HepG2 (cell line): ENCODE data around the gene RBMS2. TPM values are rescaled to one million over a fixed set of nuclear protein-coding genes. Genes with fewer than 3 reads are reported as not detected.

Source experiments
- ATAC-seq: fragments of 200-7000 bp; cut with Tn5 transposase; 3 replicates; pipeline ENCODE4 v1.9.1; 2020; ENCODE audit warnings: mild to moderate bottlenecking, moderate library complexity
- BruUV-seq: library from RNA; stranded (reverse); fragments of 400-500 nt; replicated peaks from 2 replicates; lab custom pipeline; 2021; lab: Mats Ljungman, UMichigan
- CTCF ChIA-PET: fragments of 300-600 bp; formaldehyde crosslinking; extraction: SDS; loops from one replicate; lab custom pipeline; 2021; ENCODE audit warnings: low total read pairs, inconsistent platforms, low intra/inter-chr PET ratio; lab: Yijun Ruan, JAX
- POLR2A ChIA-PET: fragments of 350-600 bp; sonication (Branson Sonifier 250); formaldehyde crosslinking; loops from one replicate; lab custom pipeline; 2020; ENCODE audit warnings: antibody characterized with exemption, inconsistent platforms; lab: Yijun Ruan, JAX
- DNase-seq: peaks from one replicate; pipeline ENCODE4 v3.0.0-alpha.2; 2015; ENCODE audit warnings: low spot score
- FAIRE-seq: peaks from 3 replicates; lab custom pipeline; 2011; peaks lifted over from hg19 to GRCh38; lab: Jason Lieb, UNC
- H2AFZ ChIP-seq: one replicate; pipeline ENCODE4 v1.6.1; 2011; ENCODE audit warnings: low read length, inconsistent platforms
- H3K27ac ChIP-seq: fragments of 300-600 bp; 3 replicates; pipeline ENCODE4 v1.8.0; 2011; ENCODE audit warnings: mixed run types, mild to moderate bottlenecking, mixed read lengths, low read length, inconsistent platforms; ENCODE audit not compliant: insufficient read depth; ENCODE audit errors: extremely low read length
- H3K27me3 ChIP-seq, 2 experiments: fragments of 200-600 bp in 1 of 2; 2 replicates in 1 of 2; 3 replicates in 1 of 2; pipeline versions ENCODE4 v1.6.0 to v1.8.0; 2011; ENCODE audit warnings: low read length in 2 of 2, mild to moderate bottlenecking in 2 of 2, moderate library complexity in 2 of 2, inconsistent platforms in 1 of 2; ENCODE audit not compliant: insufficient read depth in 2 of 2, control insufficient read depth in 1 of 2
- H3K36me3 ChIP-seq, 2 experiments: fragments of 200-600 bp in 1 of 2; replicated peaks in 1 of 2; 2 replicates in 1 of 2; 3 replicates in 1 of 2; pipeline versions ENCODE4 v1.5.1 to v1.8.0; 2011; ENCODE audit warnings: low read length in 2 of 2, inconsistent platforms in 1 of 2; ENCODE audit not compliant: insufficient read depth in 2 of 2, control insufficient read depth in 1 of 2
- H3K4me1 ChIP-seq: 2 replicates; pipeline ENCODE4 v1.5.1; 2012; ENCODE audit warnings: low read length, inconsistent platforms; ENCODE audit not compliant: insufficient read depth
- H3K4me2 ChIP-seq: 2 replicates; pipeline ENCODE4 v1.6.0; 2011; ENCODE audit warnings: low read depth, low read length, inconsistent platforms
- H3K4me3 ChIP-seq, 3 experiments: fragments of 200-600 bp in 1 of 3; sonication (generic), shearing (Covaris generic) in 1 of 3; replicated peaks in 1 of 3; 2 replicates each; pipeline ENCODE4 v1.5.1; 2011 to 2016; ENCODE audit warnings: low read length in 3 of 3, inconsistent platforms in 2 of 3, low read depth in 2 of 3, mild to moderate bottlenecking in 2 of 3, control low read depth in 1 of 3, mixed read lengths in 1 of 3; ENCODE audit not compliant: insufficient read depth in 1 of 3
- H3K79me2 ChIP-seq: one replicate; pipeline ENCODE4 v1.6.1; 2011; ENCODE audit warnings: low read length, inconsistent platforms; ENCODE audit not compliant: insufficient read depth
- H3K9ac ChIP-seq: 2 replicates; pipeline ENCODE4 v1.6.0; 2011; ENCODE audit warnings: mild to moderate bottlenecking, low read depth, low read length, inconsistent platforms; ENCODE audit not compliant: insufficient read depth
- H3K9me3 ChIP-seq: 2 replicates; pipeline ENCODE4 v1.5.1; 2012; ENCODE audit warnings: mild to moderate bottlenecking, low read length
- H4K20me1 ChIP-seq: 2 replicates; pipeline ENCODE4 v1.6.0; 2011; ENCODE audit warnings: inconsistent platforms, mild to moderate bottlenecking, low read length, moderate library complexity; ENCODE audit not compliant: insufficient read depth
- HMGXB4 ChIP-seq, 2 experiments: sonication (generic) in 1 of 2; formaldehyde crosslinking in 1 of 2; IDR thresholded peaks; 2 replicates each; pipeline versions ENCODE4 v1.4.0 to v1.6.1; 2018 to 2020; ENCODE audit warnings: missing genetic modification reagents in 2 of 2, borderline replicate concordance in 1 of 2, low read depth in 1 of 2, mild to moderate bottlenecking in 1 of 2, missing biosample characterization in 1 of 2
- MEIS2 ChIP-seq: sonication (generic); formaldehyde crosslinking; IDR thresholded peaks from 2 replicates; pipeline ENCODE4 v1.9.0; 2021; ENCODE audit warnings: mild to moderate bottlenecking, missing genetic modification reagents
- PAF1 ChIP-seq: IDR thresholded peaks from 2 replicates; pipeline ENCODE4 v1.6.1; 2016; ENCODE audit warnings: missing genetic modification reagents, missing compliant biosample characterization
- PHF21A ChIP-seq: sonication (generic); formaldehyde crosslinking; IDR thresholded peaks from 2 replicates; pipeline ENCODE4 v1.5.0; 2020; ENCODE audit warnings: mild to moderate bottlenecking, missing genetic modification reagents
- PREB ChIP-seq: sonication (generic); formaldehyde crosslinking; IDR thresholded peaks from 2 replicates; pipeline ENCODE4 v1.4.0; 2020; ENCODE audit warnings: missing genetic modification reagents
- ZNF276 ChIP-seq: sonication (generic); formaldehyde crosslinking; IDR thresholded peaks from 2 replicates; pipeline ENCODE4 v1.4.0; 2020; ENCODE audit warnings: mild to moderate bottlenecking, low read depth, missing genetic modification reagents
- ZSCAN22 ChIP-seq: sonication (generic); formaldehyde crosslinking; IDR thresholded peaks from 2 replicates; pipeline ENCODE4 v1.4.0; 2020; ENCODE audit warnings: mild to moderate bottlenecking, missing genetic modification reagents
- WGBS: methylation state at CpG from one replicate; pipeline ENCODE4 v1.1.6; 2017; ENCODE audit warnings: low lambda C conversion rate; 5-methylcytosine and 5-hydroxymethylcytosine counted together
- in situ Hi-C: cut with HindIII; loops from 2 replicates; pipeline ENCODE4 v1.10.0; 2017; ENCODE audit warnings: low pct_unique_long_range_greater_than_20kb; ENCODE audit not compliant: extremely low pct_ligation_motif_present
- intact Hi-C: fragments of 100-400 bp; cut with micrococcal nuclease; formaldehyde crosslinking; loops from one replicate; pipeline ENCODE4 v1.10.0; 2022; ENCODE audit not compliant: unreplicated experiment
- polyA plus RNA-seq, 8 experiments: library from polyadenylated mRNA; depleted of rRNA in 3 of 8; stranded (reverse) in 7 of 8; unstranded in 1 of 8; fragments of >200 nt; fragmentation: Illumina TruSeq in 4 of 8; extraction: Trizol in 4 of 8; gene quantifications; 2 replicates each; pipeline versions ENCODE4 v1.2.1 to v1.2.3, GENCODE V29; 2011 to 2016; ENCODE audit warnings: low read depth in 4 of 8, missing spikeins in 1 of 8, mixed read lengths in 1 of 8; ENCODE audit not compliant: insufficient read depth in 1 of 8
- total RNA-seq, 5 experiments: library from RNA; depleted of rRNA; stranded (reverse); fragments of >200 nt; fragmentation: Illumina TruSeq; extraction: Trizol; gene quantifications; 2 replicates each; pipeline ENCODE4 v1.2.3, GENCODE V29; 2016; ENCODE audit warnings: low read depth in 1 of 5

The RBMS2 gene
- total and polyA plus RNA-seq, 2 of the 13 experiments (the other 11 are each of a cell fraction or from before 2014, with no cell fraction given), result 0.53 to 7.4 TPM

GRCh38 chr12:56474389-56474788, 47.2 kb upstream of the RBMS2 start:
- ATAC-seq (no peak), DNase-seq (no peak), FAIRE-seq (no peak)
- Histone ChIP-seq H3K4me2 (no peak overlapping the region), H3K9me3 (no peaks in the 10 kb centered on the region), H4K20me1 (no peaks in the 10 kb centered on the region), H3K27me3 (no peaks in the 10 kb centered on the region), H2AFZ (no peak overlapping the region), H3K9ac (no peak overlapping the region), H3K4me3 (no peak overlapping the region), H3K4me1 (peaks cover 26% of the 10 kb centered on the region), H3K36me3 (peaks cover 2 to 11% of the 10 kb centered on the region in 2 experiments; a peak in 4 of 5 replicates), H3K79me2 (peaks cover 6% of the 10 kb centered on the region), H3K27ac (no peak overlapping the region)
- CTCF ChIA-PET, result no interaction called here
- no TSS peak for BruUV-seq
- WGBS, result 92% methylated on average over 8 of the region's 9 CpGs
- POLR2A ChIA-PET, result interaction anchor here (1.4 to 4.0 kb wide), 3 partner anchors 13 to 158 kb away, joined by 3 to 10 read pairs (median 4); partner anchors contain the start of gene GLS2
- intact Hi-C loops (no loop called here), in situ Hi-C loops (no loop called here)
- TF ChIP-seq HMGXB4 (CRISPR knock-in tag; IDR thresholded peaks at IDR 0.05; ENCODE audit: borderline replicate concordance in 1 of 2, low read depth in 1 of 2) (no peak), ZSCAN22 (CRISPR knock-in tag) (no peak), ZNF276 (CRISPR knock-in tag) (no peak), MEIS2 (CRISPR knock-in tag) (no peak), PHF21A (CRISPR knock-in tag) (no peak), PREB (CRISPR knock-in tag) (no peak), PAF1 (no peak)
